ENCODE results near the gene VPREB1.
"Not testable (repeated sequence)": the region's sequence is repeated elsewhere in the genome, so short reads cannot be mapped to it uniquely, and the experiment has no call there.

DNA sequence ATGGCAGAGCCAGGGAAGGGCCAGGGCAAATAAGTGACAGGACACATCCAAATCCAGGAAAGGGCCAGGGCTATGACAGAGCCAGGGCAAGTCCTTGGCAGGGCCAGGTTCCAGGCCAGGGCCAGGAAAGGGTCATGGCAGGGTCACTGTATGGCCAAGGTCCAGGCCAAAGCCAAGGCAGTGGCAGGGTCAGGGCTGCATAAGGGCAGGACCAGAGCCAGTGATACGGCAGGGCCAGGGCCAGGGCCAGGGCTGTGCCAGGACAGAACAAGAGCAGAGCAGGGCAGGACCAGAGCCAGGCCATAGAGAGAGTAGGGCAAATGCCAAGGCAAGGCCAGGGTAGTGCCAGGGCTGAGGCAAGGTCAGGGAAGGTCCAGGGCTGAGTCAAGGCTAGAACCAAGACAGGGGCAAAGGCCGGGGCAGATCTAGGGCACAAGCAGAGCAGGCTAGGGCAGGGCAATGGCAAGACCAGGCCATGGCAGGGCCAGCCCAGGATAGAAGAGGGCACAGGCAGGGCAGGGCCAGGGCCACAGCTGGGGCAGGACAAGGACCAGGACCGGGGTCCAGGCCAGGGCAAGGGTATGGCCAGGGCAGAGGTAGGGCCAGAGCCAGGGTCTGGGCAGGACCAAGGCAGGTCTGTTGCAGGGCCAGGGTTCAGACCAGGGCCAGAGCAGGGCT, 46.7 kb downstream of the VPREB1 start:
- TF ChIP-seq CTCF (IDR thresholded peaks at IDR 0.05); ZFX (IDR thresholded peaks at IDR 0.05; ENCODE audit: borderline replicate concordance): not testable (repeated sequence)

Data from 22Rv1 (cell line).